Astrocyte (in vitro differentiated cells and primary cell): Measurements from ENCODE around the gene LELP1. TPM values are rescaled to one million over a fixed set of nuclear protein-coding genes. Genes with fewer than 3 reads are reported as not detected.

Experiments used
- DNase-seq: peaks from one replicate; pipeline ENCODE4 v3.0.0-alpha.2; 2010; ENCODE audit warnings: low read depth
- FAIRE-seq: peaks from 2 replicates; lab custom pipeline; 2011; peaks lifted over from hg19 to GRCh38; lab: Jason Lieb, UNC
- H2AFZ ChIP-seq: 2 replicates; pipeline ENCODE4 v1.6.0; 2012; ENCODE audit warnings: low read depth, low read length, inconsistent platforms
- H3K27ac ChIP-seq: 2 replicates; pipeline ENCODE4 v1.5.1; 2011; ENCODE audit warnings: low read depth, low read length, inconsistent platforms
- H3K27me3 ChIP-seq: 2 replicates; pipeline ENCODE4 v1.6.0; 2011; ENCODE audit warnings: low read length, inconsistent platforms; ENCODE audit not compliant: insufficient read depth
- H3K36me3 ChIP-seq: 2 replicates; pipeline ENCODE4 v1.5.1; 2011; ENCODE audit warnings: low read length, inconsistent platforms; ENCODE audit not compliant: insufficient read depth
- H3K4me1 ChIP-seq: 2 replicates; pipeline ENCODE4 v1.5.1; 2011; ENCODE audit warnings: low read length, inconsistent platforms; ENCODE audit not compliant: insufficient read depth
- H3K4me2 ChIP-seq: 2 replicates; pipeline ENCODE4 v1.6.0; 2012; ENCODE audit warnings: low read length, inconsistent platforms
- H3K4me3 ChIP-seq: 2 replicates; pipeline ENCODE4 v1.5.1; 2011; ENCODE audit warnings: low read depth, mild to moderate bottlenecking, low read length, inconsistent platforms; ENCODE audit not compliant: insufficient read depth
- H3K79me2 ChIP-seq: 2 replicates; pipeline ENCODE4 v1.6.0; 2012; ENCODE audit warnings: mild to moderate bottlenecking, low read length, inconsistent platforms; ENCODE audit not compliant: insufficient read depth
- H3K9ac ChIP-seq: 2 replicates; pipeline ENCODE4 v1.6.0; 2012; ENCODE audit warnings: mild to moderate bottlenecking, low read length, inconsistent platforms
- H3K9me3 ChIP-seq: 2 replicates; pipeline ENCODE4 v1.5.1; 2012; ENCODE audit warnings: low read depth, mild to moderate bottlenecking, low read length, inconsistent platforms; ENCODE audit not compliant: insufficient read depth
- H4K20me1 ChIP-seq: 2 replicates; pipeline ENCODE4 v1.6.0; 2012; ENCODE audit warnings: low read length, inconsistent platforms; ENCODE audit not compliant: insufficient read depth
- H3K27ac Mint-ChIP-seq: one replicate; pipeline ENCODE4 v1.8.0; 2021; ENCODE audit warnings: mild to moderate bottlenecking, mixed read lengths; ENCODE audit not compliant: unreplicated experiment
- H3K27me3 Mint-ChIP-seq: one replicate; pipeline ENCODE4 v1.8.0; 2021; ENCODE audit warnings: low read depth, mixed read lengths; ENCODE audit not compliant: unreplicated experiment
- H3K36me3 Mint-ChIP-seq: one replicate; pipeline ENCODE4 v1.8.0; 2021; ENCODE audit warnings: low read depth, mixed read lengths; ENCODE audit not compliant: unreplicated experiment
- H3K4me1 Mint-ChIP-seq: one replicate; pipeline ENCODE4 v1.8.0; 2021; ENCODE audit warnings: low read depth, mixed read lengths; ENCODE audit not compliant: unreplicated experiment
- H3K4me3 Mint-ChIP-seq: one replicate; pipeline ENCODE4 v1.8.0; 2021; ENCODE audit warnings: mild to moderate bottlenecking, moderate library complexity, mixed read lengths; ENCODE audit not compliant: unreplicated experiment
- H3K9me3 Mint-ChIP-seq: one replicate; pipeline ENCODE4 v1.8.0; 2021; ENCODE audit warnings: mild to moderate bottlenecking, mixed read lengths; ENCODE audit not compliant: unreplicated experiment
- EZH2 ChIP-seq: IDR thresholded peaks from 2 replicates; pipeline ENCODE4 v1.6.1; 2012; ENCODE audit warnings: mild to moderate bottlenecking, low read length, inconsistent platforms; ENCODE audit not compliant: insufficient read depth
- total RNA-seq: library from RNA; stranded (reverse); gene quantifications from 2 replicates; pipeline ENCODE4 v1.2.1, GENCODE V29; 2021
- TF ChIP-seq, protein P1 (sequence below): IDR thresholded peaks from 2 replicates; pipeline ENCODE4 v1.5.1; 2011; ENCODE audit warnings: low read depth, mild to moderate bottlenecking, inconsistent platforms, low read length, moderate library complexity; ENCODE audit not compliant: insufficient read depth

Gene LELP1
- total RNA-seq, 1 donor from 2014 or later = not detected

DNA sequence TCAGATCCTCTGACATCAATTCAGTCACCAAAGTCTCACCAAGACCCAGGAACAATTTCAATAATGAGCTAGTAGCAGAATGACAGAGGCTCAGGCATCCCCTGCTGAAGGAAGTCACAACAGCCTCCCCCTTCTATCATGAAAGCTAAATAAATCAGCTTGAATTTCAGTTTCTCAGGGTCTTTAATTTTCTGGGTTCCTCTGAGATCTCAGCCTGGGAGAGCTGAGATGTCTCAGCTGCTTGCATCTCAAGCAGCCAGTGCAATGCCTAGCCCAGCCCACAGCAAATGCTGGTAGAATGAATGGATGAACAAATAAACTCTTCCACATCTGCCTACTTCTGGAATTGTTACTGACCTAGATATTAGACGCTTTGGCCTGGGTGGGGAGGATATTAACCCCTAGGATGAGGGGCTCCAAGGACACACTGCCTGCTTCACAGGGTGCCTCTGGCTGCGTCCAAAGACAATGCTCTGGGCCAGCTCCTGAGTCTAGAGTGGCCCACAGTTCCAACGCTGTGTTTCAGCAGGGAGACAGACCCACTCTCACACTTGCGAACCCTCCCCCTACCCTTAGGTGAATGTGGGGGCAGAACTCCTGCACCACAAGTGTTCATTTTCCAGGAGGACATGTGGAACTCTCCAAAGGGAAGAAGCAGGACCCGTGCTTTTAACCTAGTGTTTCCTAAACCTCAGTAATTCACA lies 45.1 kb downstream of the LELP1 start:
- H2AFZ ChIP-seq = no peak overlapping the region
- H3K27ac ChIP-seq = no peak overlapping the region
- no peak overlapping the region for H3K4me3 ChIP-seq
- no peak overlapping the region for H3K9ac ChIP-seq
- Mint-ChIP-seq H3K27me3 (peaks cover 10% of the 10 kb centered on the region), H3K4me3 (no peak overlapping the region), H3K36me3 (no peaks in the 10 kb centered on the region), H3K9me3 (no peaks in the 10 kb centered on the region), H3K27ac (no peak overlapping the region), H3K4me1 (no peaks in the 10 kb centered on the region)
- H3K4me1 ChIP-seq = no peaks in the 10 kb centered on the region
- no peaks in the 10 kb centered on the region for H3K36me3 ChIP-seq
- no peaks in the 10 kb centered on the region for H3K9me3 ChIP-seq
- no peak for FAIRE-seq
- H4K20me1 ChIP-seq = no peaks in the 10 kb centered on the region
- no peaks in the 10 kb centered on the region for H3K79me2 ChIP-seq
- no peaks in the 10 kb centered on the region for H3K27me3 ChIP-seq
- TF ChIP-seq, protein P1, sequence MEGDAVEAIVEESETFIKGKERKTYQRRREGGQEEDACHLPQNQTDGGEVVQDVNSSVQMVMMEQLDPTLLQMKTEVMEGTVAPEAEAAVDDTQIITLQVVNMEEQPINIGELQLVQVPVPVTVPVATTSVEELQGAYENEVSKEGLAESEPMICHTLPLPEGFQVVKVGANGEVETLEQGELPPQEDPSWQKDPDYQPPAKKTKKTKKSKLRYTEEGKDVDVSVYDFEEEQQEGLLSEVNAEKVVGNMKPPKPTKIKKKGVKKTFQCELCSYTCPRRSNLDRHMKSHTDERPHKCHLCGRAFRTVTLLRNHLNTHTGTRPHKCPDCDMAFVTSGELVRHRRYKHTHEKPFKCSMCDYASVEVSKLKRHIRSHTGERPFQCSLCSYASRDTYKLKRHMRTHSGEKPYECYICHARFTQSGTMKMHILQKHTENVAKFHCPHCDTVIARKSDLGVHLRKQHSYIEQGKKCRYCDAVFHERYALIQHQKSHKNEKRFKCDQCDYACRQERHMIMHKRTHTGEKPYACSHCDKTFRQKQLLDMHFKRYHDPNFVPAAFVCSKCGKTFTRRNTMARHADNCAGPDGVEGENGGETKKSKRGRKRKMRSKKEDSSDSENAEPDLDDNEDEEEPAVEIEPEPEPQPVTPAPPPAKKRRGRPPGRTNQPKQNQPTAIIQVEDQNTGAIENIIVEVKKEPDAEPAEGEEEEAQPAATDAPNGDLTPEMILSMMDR = no peak
- no peak for TF ChIP-seq EZH2
- DNase-seq = no peak
- H3K4me2 ChIP-seq = no peak overlapping the region

DNA sequence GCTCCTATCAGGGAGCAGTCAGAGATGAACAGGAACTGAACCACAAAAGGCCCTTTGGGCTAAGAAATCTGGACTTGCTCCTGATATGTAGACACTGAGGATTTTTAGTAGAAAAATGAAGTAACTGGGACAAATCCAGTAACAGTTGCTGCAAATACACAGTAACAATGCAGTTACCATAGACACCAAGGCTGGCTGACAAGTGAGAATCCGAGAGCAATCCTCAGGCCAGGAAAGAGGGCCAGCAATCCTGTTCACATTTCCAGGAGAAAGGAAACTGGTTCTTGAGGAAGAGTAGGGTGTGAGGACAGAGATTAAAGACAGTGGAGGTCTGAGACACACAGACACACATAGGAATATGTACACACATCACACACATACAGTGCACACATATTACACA lies 46.9 kb downstream of the LELP1 start:
- H3K27me3 ChIP-seq = no peaks in the 10 kb centered on the region
- no peaks in the 10 kb centered on the region for H3K9me3 Mint-ChIP-seq
- no peak overlapping the region for H3K4me3 Mint-ChIP-seq
- peaks cover 23% of the 10 kb centered on the region for H3K27me3 Mint-ChIP-seq
- no peak for DNase-seq
- H3K27ac Mint-ChIP-seq = no peak overlapping the region
- no peaks in the 10 kb centered on the region for H3K79me2 ChIP-seq
- H3K36me3 ChIP-seq = no peaks in the 10 kb centered on the region
- H3K4me3 ChIP-seq = no peak overlapping the region
- TF ChIP-seq EZH2 = no peak
- TF ChIP-seq, protein P1 = no peak
- no peak overlapping the region for H2AFZ ChIP-seq
- no peaks in the 10 kb centered on the region for H3K4me1 Mint-ChIP-seq
- no peak overlapping the region for H3K27ac ChIP-seq
- FAIRE-seq = no peak
- no peaks in the 10 kb centered on the region for H4K20me1 ChIP-seq
- no peaks in the 10 kb centered on the region for H3K36me3 Mint-ChIP-seq
- H3K4me1 ChIP-seq = no peaks in the 10 kb centered on the region
- no peaks in the 10 kb centered on the region for H3K9me3 ChIP-seq
- no peak overlapping the region for H3K9ac ChIP-seq
- no peak overlapping the region for H3K4me2 ChIP-seq

DNA sequence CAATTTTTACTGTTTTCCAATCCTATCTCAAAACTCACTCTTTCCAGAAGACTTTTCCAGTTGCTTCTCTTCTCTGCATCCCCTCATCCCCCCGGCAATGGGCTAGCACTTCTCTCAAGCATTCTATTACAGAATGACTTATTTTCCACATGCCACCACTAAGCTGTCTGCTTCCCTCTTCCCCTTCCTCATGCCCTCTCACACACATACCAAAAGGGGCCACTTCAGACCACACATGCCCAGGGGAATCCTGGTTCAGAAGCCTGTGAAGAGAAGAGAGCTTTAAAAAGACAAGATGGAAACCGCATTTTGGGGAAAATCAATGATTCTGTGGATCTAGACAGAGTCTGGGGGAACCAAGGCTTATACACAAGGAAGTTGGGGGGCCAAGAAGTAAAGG lies 47.9 kb downstream of the LELP1 start:
- DNase-seq (no peak), FAIRE-seq (no peak)
- no peak overlapping the region for H3K27ac Mint-ChIP-seq
- Histone ChIP-seq H3K79me2 (no peaks in the 10 kb centered on the region), H3K27ac (no peak overlapping the region), H2AFZ (no peak overlapping the region), H3K36me3 (no peaks in the 10 kb centered on the region), H3K4me3 (no peak overlapping the region), H3K27me3 (no peaks in the 10 kb centered on the region), H3K4me2 (no peak overlapping the region), H3K9ac (no peak overlapping the region), H3K4me1 (no peaks in the 10 kb centered on the region), H3K9me3 (no peaks in the 10 kb centered on the region), H4K20me1 (no peaks in the 10 kb centered on the region)
- H3K36me3 Mint-ChIP-seq = no peaks in the 10 kb centered on the region
- H3K4me1 Mint-ChIP-seq = no peaks in the 10 kb centered on the region
- H3K9me3 Mint-ChIP-seq = no peaks in the 10 kb centered on the region
- peaks cover 23% of the 10 kb centered on the region for H3K27me3 Mint-ChIP-seq
- no peak overlapping the region for H3K4me3 Mint-ChIP-seq
- no peak for TF ChIP-seq EZH2
- TF ChIP-seq, protein P1 = no peak
